ENCODE measurements around the gene GADD45GIP1.

GADD45GIP1 gene

DNA sequence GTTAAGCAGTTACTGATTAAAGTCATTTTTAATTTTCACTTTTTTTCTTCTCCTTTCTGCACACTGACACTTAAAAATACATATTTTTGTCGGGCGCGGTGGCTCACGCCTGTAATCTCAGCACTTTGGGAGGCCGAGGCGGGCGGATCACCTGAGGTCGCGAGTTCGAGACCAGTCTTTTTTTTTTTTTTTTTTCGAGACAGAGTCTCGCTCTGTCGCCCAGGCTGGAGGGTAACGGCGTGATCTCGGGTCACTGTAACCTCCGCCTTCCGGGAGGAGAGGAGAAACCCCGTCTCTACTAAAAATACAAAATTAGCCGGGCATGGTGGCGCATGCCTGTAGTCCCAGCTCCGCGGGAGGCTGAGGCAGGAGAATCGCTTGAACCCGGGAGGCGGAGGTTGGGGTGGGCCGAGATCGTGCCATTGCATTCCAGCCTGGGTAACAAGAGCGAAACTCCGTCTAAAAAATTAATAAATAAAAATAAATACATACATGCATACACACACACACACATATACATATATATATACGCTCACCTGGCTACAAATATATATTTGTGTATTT, 448 bp upstream of the GADD45GIP1 start:
- TF ChIP-seq TCF12 (IDR thresholded peaks at IDR 0.05; ENCODE audit: low read depth): 0 out of 2 replicates have a peak, but pooled peaks have one; percentile 41
- peak; percentile 13; the same call in 1 of the 2 replicates for TF ChIP-seq MAX (IDR thresholded peaks at IDR 0.05)

- TF ChIP-seq ZBTB7A (IDR thresholded peaks at IDR 0.05; ENCODE audit: low read depth) (no peak), MAX (IDR thresholded peaks at IDR 0.05) (no peak), EP300 (IDR thresholded peaks at IDR 0.05; ENCODE audit: borderline replicate concordance) (no peak), RAD21 (IDR thresholded peaks at IDR 0.05; ENCODE audit: low read depth) (no peak), YY1 (IDR thresholded peaks at IDR 0.05; ENCODE audit: low read depth) (no peak), TCF12 (IDR thresholded peaks at IDR 0.05; ENCODE audit: low read depth) (no peak), TEAD4 (IDR thresholded peaks at IDR 0.05) (no peak), NFIC (IDR thresholded peaks at IDR 0.05) (no peak), EGR1 (IDR thresholded peaks at IDR 0.05) (no peak), CREB1 (IDR thresholded peaks at IDR 0.05; ENCODE audit: low read depth) (no peak), CEBPB (IDR thresholded peaks at IDR 0.05) (no peak), TAF1 (IDR thresholded peaks at IDR 0.05; ENCODE audit: low read depth) (no peak), FOXM1 (IDR thresholded peaks at IDR 0.05; ENCODE audit: borderline replicate concordance, low read depth) (no peak)
- TF ChIP-seq, protein P1, sequence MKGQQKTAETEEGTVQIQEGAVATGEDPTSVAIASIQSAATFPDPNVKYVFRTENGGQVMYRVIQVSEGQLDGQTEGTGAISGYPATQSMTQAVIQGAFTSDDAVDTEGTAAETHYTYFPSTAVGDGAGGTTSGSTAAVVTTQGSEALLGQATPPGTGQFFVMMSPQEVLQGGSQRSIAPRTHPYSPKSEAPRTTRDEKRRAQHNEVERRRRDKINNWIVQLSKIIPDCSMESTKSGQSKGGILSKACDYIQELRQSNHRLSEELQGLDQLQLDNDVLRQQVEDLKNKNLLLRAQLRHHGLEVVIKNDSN (IDR thresholded peaks at IDR 0.05): no peak
- TF ChIP-seq, protein P2, sequence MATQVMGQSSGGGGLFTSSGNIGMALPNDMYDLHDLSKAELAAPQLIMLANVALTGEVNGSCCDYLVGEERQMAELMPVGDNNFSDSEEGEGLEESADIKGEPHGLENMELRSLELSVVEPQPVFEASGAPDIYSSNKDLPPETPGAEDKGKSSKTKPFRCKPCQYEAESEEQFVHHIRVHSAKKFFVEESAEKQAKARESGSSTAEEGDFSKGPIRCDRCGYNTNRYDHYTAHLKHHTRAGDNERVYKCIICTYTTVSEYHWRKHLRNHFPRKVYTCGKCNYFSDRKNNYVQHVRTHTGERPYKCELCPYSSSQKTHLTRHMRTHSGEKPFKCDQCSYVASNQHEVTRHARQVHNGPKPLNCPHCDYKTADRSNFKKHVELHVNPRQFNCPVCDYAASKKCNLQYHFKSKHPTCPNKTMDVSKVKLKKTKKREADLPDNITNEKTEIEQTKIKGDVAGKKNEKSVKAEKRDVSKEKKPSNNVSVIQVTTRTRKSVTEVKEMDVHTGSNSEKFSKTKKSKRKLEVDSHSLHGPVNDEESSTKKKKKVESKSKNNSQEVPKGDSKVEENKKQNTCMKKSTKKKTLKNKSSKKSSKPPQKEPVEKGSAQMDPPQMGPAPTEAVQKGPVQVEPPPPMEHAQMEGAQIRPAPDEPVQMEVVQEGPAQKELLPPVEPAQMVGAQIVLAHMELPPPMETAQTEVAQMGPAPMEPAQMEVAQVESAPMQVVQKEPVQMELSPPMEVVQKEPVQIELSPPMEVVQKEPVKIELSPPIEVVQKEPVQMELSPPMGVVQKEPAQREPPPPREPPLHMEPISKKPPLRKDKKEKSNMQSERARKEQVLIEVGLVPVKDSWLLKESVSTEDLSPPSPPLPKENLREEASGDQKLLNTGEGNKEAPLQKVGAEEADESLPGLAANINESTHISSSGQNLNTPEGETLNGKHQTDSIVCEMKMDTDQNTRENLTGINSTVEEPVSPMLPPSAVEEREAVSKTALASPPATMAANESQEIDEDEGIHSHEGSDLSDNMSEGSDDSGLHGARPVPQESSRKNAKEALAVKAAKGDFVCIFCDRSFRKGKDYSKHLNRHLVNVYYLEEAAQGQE (IDR thresholded peaks at IDR 0.05; ENCODE audit: low read depth): no peak
These were observed 1.0 kb downstream of the GADD45GIP1 start for GRCh38 chr19:12955996-12956395.

DNA sequence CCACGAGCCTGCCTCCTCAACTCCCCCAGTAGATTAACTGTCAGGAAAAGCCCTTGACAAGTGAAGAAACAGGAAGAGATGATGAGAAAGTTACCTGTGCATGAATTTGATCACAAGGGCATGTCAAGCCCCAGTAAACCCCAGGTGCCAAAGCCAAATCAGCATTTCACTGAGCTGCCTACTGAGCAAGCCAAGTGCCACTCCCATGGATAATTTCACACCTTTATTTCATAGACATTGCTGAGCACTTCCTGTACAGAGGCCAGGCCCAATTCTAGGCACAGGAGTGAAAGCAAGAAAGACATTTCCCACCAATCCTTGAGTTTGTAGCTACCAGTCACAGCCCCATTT, 2.4 kb downstream of the GADD45GIP1 start:
- TF ChIP-seq TCF12 (IDR thresholded peaks at IDR 0.05; ENCODE audit: low read depth): 0 out of 2 replicates have a peak, but pooled peaks have one; percentile 27
- TF ChIP-seq, protein P2 (IDR thresholded peaks at IDR 0.05; ENCODE audit: low read depth): no peak

- TF ChIP-seq TAF1 (IDR thresholded peaks at IDR 0.05; ENCODE audit: low read depth) (no peak), ZBTB7A (IDR thresholded peaks at IDR 0.05; ENCODE audit: low read depth) (peak; percentile 68; the same call in 1 of the 2 replicates), CREB1 (IDR thresholded peaks at IDR 0.05; ENCODE audit: low read depth) (no peak), TEAD4 (IDR thresholded peaks at IDR 0.05) (no peak), FOXM1 (IDR thresholded peaks at IDR 0.05; ENCODE audit: borderline replicate concordance, low read depth) (no peak), NFIC (IDR thresholded peaks at IDR 0.05) (peak; percentile 51; the same call in 1 of the 2 replicates), TCF12 (IDR thresholded peaks at IDR 0.05; ENCODE audit: low read depth) (no peak), EP300 (IDR thresholded peaks at IDR 0.05; ENCODE audit: borderline replicate concordance) (no peak), RAD21 (IDR thresholded peaks at IDR 0.05; ENCODE audit: low read depth) (no peak), YY1 (IDR thresholded peaks at IDR 0.05; ENCODE audit: low read depth) (no peak), EGR1 (IDR thresholded peaks at IDR 0.05) (no peak), MAX (IDR thresholded peaks at IDR 0.05) (no peak), CEBPB (IDR thresholded peaks at IDR 0.05) (no peak)
- TF ChIP-seq, protein P1 (IDR thresholded peaks at IDR 0.05): no peak
- TF ChIP-seq, protein P2 (IDR thresholded peaks at IDR 0.05; ENCODE audit: low read depth): no peak
These were observed 3.0 kb downstream of the GADD45GIP1 start for GRCh38 chr19:12953799-12954611.
